Measurements from ENCODE around the gene ZMYND10.
A peak's percentile ranks its signal among the peaks of the same experiment; 100 is the strongest.

The ZMYND10 gene

GRCh38 chr3:50345586-50346234 is at the start of gene ZMYND10:
Gene ZMYND10, minus strand, starts transcription at chr3:50345732. Its CDS starts 153 bp downstream, at chr3:50345579.
- DNase-seq, result peak; percentile 87

DNA sequence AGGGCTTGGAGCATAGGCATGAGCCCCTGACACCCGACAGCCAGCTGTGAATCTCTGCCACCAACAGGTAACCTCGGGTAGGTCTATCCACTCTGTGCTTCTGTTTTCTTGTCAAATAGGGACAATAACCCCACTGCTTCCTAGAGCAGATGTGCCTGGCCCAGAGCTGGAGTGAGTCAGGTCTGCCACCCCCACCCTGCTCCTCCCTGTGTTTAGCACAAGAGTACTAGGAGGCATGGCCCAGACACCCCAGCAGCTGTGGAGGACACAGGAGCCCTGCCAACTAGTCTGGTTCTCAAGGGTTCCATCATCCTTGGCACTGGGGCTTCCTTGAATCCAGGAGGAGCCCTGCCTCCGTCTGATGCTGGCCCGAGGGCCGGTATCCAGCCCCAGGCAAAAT is 47.5 kb upstream of the ZMYND10 start:
- no peak for DNase-seq

DNA sequence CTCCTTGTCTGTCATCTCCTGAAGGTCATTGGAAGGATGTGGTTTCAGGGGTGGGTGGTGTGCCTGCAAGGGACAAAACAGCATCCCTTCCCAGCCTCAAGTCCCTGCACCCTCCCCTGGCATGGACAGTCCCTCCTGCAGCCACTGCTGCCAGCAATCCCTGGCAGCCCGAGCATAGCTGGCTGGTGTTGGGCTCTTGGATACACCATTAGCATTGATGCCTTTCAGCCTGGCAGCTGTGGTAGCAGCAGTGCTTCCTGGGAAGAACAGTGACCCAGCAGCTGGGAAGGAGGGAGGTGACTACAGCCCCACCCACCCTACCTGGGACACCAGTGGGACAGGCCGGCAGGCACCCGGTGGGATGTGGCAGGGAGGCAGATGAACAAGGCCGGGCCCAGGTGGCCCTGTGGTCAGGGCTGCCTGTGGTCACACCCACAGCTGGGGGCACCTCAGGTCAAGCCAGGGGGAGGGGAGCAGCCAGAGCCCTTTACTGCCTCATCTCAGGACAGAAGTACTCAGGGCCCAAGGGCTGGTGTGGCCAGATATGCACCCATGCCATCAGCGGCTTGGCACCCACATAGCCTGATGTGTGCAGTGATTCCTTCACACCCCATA is 46.7 kb upstream of the ZMYND10 start:
- DNase-seq, result no peak

- no peak for DNase-seq
Measured at GRCh38 chr3:50390508-50391224, 45.1 kb upstream of the ZMYND10 start.

- DNase-seq, result no peak
Measured at GRCh38 chr3:50389414-50389767, 43.9 kb upstream of the ZMYND10 start.

DNA sequence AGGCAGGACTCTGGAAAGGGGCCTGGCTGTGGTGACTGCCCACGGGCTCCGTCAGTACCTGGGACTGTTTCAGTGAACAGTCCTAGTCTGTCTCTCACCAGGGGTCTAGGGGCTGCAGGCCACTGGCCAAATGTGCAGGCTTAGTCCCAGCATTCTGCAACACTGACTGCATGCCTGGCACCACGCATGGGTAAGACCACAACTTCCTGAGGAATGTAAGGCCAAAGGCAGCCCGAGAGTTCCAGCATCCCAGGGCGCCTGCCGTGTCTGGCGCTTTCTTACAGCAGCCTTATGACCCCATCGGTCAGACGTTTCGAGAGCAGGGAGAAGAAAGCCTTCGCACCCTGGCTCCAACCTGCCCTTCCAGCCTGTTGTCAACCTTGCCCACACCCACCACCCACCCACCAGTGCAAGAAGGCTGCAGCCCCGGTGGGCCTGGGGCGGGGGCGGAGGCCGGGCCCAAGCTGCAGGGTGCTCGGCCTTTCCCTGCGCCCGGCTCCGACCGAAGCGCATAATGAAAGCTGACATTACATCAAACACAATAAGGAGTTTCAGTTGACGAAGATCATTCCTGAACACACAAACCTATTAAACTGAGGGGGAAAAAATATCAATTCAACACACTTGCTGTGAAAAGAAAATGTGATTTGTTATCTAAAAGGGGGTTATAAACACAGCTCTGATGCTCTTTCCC is 43.3 kb upstream of the ZMYND10 start:
- no peak for DNase-seq

GRCh38 chr3:50388016-50388719 is 42.6 kb upstream of the ZMYND10 start:
- DNase-seq, result no peak

DNA sequence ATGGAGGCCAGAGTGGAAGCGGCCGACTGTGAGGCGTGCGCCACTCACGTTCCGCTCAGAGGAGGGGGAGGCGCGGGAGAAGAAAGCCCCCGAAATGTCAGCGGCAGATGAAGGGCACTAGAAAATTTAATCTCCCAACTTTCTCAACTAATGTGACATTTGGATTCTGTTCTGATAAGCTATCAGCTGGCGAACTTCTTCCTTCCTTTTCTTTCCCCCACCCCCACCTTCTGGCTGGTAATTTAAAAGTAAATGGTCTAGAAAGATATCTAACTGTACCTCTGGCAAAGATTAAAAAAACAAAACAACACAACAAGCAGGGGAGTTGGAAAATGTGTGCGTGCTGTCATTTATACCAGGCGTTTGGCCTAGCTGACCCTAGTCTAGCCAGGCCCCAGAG is 40.2 kb upstream of the ZMYND10 start:
- no peak for DNase-seq

GRCh38 chr3:50383750-50384149 is 38.2 kb upstream of the ZMYND10 start:
- no peak for DNase-seq

DNA sequence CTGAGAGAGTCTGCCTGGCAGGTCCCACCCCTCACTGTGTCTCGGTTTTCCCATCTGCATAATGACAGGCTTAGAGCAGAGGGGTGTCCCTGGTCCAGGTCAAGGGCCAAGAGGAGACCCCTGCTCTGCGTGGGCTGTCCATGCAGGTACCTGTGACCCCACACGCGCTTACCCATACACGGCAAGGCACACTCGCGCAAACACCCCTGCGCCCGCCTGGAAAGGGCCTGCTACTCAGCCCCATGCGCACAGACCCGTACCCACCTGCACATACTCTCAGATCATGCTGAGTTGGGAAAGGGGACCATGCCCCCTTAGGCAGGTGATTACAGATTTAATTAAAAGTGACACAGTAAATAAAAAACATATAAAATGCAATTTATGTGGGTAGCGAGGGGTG is 37.2 kb upstream of the ZMYND10 start:
- no peak for DNase-seq

GRCh38 chr3:50381383-50381782 is 35.9 kb upstream of the ZMYND10 start:
- no peak for DNase-seq

DNA sequence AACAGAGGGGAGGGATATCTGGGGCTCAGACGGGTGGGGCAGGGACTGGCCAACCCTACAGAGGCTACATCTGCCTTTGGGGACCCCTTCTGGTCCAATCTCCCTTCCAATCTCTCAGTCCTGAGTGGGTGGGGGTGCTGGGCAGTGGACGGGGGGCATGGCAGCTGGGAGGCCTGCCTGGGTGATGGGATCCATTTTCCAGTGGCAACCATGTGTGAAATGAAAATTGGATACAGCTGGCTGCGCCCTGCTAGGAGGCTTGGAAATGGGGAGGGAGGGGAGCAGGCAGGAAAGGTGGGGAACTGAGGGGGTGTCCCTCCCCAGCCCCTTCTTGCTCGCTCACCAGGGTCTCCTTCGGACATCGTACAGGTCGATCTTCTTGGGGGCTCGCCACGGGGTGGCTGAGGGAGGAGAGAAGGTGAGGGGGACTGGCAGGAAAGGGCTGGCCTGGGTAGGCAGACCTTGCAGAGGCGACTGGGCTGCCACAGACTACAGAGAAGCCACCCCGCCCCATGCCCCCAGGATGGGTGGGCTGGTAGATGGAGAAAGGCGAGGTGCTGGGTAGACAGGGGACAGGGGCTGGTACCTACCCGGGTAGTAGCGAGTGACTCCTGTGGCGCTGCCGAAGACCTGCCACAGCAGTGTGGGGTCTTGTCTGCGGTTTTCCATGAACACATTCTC is 35.0 kb upstream of the ZMYND10 start:
- DNase-seq, result no peak

DNA sequence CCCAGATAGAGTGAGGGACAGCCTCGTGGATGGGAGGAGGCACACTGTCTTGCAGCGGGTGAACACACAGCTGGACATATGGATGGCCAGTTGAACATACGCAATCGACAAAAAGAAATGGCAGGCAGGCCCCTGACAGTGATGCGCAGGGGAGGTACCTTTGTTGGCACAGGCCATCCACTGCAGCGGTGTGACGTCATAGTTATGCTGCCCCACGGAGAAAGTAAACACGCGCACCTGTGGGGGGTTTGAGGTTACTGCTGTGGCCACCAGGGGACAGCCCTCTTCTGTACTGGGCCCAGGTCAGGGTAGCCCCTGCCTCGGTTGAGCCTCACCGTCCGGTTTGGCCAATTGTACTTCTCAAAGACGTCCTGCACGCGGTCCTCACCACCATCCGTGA is 33.2 kb upstream of the ZMYND10 start:
- DNase-seq, result no peak

GRCh38 chr3:50378024-50378423 is 32.5 kb upstream of the ZMYND10 start:
- DNase-seq, result no peak

- no peak for DNase-seq
Measured at GRCh38 chr3:50375258-50375931, 29.9 kb upstream of the ZMYND10 start.

DNA sequence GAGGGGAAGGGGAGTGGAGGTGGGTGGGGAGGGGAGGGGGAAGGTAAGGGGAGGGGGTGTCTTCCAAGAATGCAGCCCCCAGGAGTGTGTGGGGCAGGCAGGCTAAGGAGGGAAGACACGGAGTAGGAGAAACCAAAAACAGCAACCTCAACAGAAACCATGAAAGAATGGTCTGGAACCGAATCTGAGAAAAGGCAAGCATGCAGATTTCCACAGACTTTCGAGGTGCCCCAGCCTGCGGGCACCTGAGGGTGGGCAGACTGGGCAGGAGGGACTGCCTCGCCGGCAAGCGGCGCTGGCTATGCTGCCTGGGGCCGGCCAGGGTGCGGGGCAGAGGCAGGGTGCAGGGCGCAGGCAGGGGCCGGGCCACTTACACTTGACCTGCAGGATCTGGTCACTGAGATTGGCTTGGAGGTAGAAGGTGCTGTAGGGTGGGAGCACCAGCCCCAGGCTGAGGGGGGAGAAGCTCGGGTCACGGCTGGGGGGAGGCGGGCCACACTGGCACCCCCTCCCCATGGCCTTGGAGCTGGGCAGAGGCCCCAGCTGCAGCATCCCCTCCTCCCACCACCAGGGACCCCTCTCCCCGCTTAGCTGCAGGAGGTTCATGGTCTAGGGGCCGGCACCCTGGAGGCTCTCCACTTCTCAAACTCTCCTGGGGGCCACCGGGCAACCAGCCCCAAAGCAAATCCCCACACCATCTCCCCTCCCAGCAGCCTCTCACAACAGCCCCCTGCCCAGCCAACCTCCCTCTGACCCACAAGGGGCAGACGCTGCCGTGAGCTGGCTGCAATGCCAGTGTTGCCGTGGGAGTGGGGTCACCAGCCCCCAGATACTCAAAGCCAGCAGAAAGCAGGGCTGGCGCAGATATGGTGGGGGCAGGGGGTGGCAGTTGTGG is 29.1 kb upstream of the ZMYND10 start:
- no peak for DNase-seq

DNA sequence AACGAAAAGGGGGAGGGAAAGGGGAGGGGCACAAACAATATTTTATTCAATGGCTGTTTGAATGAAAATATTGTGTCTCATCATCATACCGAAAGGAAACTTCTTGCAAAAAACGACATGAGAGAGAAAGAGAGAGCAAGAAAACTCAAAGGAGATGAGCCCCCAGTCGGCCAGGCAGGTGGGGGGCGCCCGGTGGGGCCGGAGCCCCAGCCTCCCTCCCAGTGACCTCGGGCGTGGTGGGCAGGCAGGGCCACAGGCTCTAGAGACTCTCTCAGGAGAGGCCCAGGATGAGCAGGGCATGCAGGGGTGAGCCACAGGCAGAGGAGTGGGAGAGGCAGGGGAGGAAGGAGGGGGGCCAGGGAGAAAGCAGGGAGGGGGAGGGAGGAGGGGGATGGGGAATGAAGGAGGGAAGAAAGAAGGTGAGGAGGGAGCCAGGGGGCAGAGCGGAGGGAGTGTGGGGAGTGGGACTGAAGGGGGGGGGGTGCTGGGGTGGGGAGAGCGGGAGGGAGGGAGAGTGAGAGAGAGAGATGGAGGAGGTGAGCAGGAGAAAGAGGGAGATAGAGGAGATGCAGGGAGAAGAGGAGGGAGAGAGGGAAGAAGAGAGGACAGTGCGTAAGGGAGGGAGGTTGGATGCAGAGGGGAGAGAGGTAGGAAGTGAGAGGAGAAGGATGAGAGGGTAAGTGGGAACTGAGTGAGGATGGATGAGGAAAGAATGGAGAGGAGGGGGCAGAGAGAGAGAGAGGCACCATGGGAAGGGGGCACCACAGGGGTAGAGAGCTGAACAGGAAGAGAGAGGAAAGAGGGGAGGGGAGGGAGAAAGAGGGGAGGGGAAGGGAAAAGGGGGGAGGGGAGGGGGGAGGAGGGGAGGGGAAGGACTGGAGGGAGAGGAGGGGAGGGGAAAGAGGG is 27.9 kb upstream of the ZMYND10 start:
- no peak for DNase-seq

DNA sequence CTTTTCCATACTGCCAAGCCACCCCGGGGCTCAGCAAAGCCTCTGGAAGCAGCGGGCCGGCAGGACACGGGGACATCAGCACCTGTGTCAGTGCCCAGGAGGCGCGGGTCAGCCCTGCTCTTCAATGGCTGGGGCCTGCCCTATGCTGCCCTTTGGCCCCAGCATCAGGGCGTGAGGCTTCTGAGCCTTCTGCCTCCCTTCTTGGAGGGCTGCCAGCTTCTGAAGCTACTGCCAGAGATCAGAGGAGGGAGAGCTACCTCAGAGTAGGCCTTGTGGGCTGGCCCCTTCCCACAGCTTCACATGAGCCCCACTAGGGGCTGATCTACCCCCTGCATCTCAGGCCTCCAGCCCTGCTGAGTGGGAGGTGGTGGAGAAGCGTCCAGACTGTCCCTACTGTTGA is 26.8 kb upstream of the ZMYND10 start:
- DNase-seq, result no peak

GRCh38 chr3:50371133-50371685 is 25.7 kb upstream of the ZMYND10 start:
- no peak for DNase-seq
